NCI-H2081 treated with DMSO at 0.1 percent for 48 hours (cell line): ENCODE results near the gene TMC8.

Source experiments
- DNase-seq: peaks from one replicate; lab custom pipeline; 2025; lab: John Stamatoyannopoulos, UW

The TMC8 gene

GRCh38 chr17:78183916-78184315 is 53.3 kb downstream of the TMC8 start:
- DNase-seq: no peak

- DNase-seq: no peak
Observed at GRCh38 chr17:78184351-78184750, 53.8 kb downstream of the TMC8 start.

- DNase-seq: no peak
Observed at GRCh38 chr17:78184868-78185267, 54.3 kb downstream of the TMC8 start.

DNA sequence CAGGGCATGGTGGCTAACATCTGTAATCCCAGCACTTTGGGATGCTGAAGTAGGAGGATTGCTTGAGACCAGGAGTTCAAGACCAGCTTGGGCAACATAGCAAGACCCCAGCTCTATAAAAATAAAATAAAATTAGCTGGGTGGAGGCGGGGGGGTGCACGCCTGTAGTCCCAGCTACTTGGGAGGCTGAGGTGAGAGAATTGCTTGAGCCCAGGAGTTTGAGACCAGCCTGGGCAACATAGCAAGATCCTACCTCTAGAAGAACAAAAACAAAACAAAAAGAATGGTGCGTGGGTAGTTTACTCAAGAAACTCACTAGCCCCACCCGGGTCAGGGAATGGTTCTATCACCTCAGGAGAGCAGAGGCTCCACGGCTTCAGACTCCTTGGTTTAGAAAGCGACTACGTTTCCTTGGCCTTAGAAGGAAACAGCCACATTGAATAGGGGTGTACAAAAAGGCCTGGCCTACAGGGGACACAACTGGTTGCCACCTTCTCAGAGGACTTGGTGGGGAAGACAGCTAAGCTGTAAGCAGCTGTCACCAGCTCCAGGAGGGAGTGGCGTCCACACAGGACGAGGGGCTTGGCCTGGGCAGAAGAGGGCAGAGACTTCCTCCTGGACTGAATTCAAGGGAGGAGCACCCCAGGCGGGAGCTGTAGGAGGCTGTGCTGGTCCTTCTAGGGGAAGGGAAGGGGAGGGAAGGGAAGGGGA is 55.6 kb downstream of the TMC8 start:
- DNase-seq: no peak

DNA sequence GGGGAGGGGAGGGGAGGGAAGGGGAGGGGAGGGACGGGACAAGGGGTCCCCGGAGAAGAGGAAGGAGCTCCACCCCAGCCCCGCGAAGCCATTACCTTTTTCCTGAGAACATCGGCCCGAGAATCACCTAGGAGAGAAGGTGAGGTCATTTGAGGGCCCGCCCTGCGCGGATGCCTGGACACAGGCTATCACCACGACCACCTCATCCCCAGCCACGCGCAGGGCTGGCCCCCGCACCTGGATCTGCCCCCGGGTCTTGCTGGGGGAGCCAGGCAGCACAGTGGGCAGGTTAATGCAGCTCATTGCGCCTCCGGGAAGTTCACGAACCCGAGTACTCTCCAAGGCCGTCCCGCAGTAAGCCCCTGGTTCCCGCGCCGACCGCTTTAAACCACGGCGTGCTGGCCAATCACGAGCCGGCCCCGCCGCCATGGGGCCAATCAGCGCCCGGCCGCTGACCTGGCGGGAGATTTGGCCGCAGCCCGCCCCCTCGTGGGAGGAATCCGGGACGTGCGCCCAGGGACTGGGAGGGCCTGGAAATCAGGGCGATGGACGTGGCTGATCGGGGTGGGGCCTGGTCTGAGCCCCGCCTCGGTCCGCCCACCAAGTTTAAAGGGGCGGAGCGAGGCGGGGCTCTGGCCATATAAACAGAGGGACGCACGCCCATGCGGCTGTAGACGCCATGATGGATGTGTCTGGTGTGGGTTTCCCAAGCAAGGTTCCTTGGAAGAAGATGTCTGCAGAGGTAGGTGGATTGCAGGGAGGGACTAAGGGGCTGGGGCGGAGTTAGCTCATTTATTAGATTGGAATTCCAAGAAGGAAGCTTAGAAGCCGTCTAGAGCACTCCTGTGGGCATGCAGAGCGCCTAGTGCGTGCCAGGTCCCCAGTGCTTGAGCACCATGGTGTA is 56.4 kb downstream of the TMC8 start, which contains the start of the genes AFMID and TK1:
AFMID (plus strand) TSS at position 671 of the 904 bp plus-strand sequence; CDS start at position 680, 9 bp downstream.
TK1 (minus strand) TSS at position 361 of the 904 bp plus-strand sequence; CDS start at position 303, 58 bp downstream.
- DNase-seq: peak; percentile 92
